Measurements from ENCODE around the gene RNF151.

RNF151 gene

DNA sequence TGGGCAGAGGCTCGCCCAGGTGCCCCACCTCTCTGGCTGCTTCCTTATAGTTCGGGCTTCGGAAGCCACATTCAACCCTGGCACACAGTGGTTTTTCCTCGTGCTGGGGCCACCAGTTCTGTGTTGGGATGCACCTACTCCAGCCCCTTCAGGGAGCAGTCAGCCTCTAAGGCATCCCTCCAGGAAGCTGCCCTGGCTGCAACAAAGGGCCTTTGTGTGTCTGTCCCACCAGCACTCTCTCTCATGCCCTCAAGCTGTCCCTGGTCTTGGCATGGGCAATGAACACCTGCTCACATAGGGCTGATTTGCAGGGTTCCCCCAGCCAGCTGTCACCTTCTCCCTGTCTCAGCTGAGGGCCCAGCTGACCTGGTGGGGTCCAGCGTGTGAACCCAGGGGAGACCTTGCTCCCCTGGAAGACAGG, 15.4 kb downstream of the RNF151 start:
- no peak for TF ChIP-seq CTCF (IDR thresholded peaks at IDR 0.05; ENCODE audit: borderline replicate concordance, control extremely low read depth, extremely low read depth, insufficient read depth, missing control alignments)
- no peak for DNase-seq (ENCODE audit: low spot score)
- in situ Hi-C loops (cut with MboI; ENCODE audit: low sequenced_read_pairs, unreplicated experiment) = no loop called here

- TF ChIP-seq CTCF (IDR thresholded peaks at IDR 0.05; ENCODE audit: borderline replicate concordance, control extremely low read depth, extremely low read depth, insufficient read depth, missing control alignments) = no peak
- in situ Hi-C loops (cut with MboI; ENCODE audit: low sequenced_read_pairs, unreplicated experiment) = no loop called here
- no peak for DNase-seq (ENCODE audit: low spot score)
Measured at GRCh38 chr16:1982991-1983543, 16.4 kb downstream of the RNF151 start.

- TF ChIP-seq CTCF (IDR thresholded peaks at IDR 0.05; ENCODE audit: borderline replicate concordance, control extremely low read depth, extremely low read depth, insufficient read depth, missing control alignments) = peak; percentile 76
- in situ Hi-C loops (cut with MboI; ENCODE audit: low sequenced_read_pairs, unreplicated experiment) = no loop called here
- peak; percentile 98 for DNase-seq (ENCODE audit: low spot score)
Measured at GRCh38 chr16:1983544-1984346, 17.1 kb downstream of the RNF151 start, which contains the start of gene GFER. TSS of gene GFER (plus strand) at chr16:1984193. CDS start at chr16:1984219, 26 bp downstream.

GRCh38 chr16:1984347-1985225, 17.9 kb downstream of the RNF151 start:
- no peak for DNase-seq (ENCODE audit: low spot score)
- no peak for TF ChIP-seq CTCF (IDR thresholded peaks at IDR 0.05; ENCODE audit: borderline replicate concordance, control extremely low read depth, extremely low read depth, insufficient read depth, missing control alignments)
- in situ Hi-C loops (cut with MboI; ENCODE audit: low sequenced_read_pairs, unreplicated experiment) = no loop called here

DNA sequence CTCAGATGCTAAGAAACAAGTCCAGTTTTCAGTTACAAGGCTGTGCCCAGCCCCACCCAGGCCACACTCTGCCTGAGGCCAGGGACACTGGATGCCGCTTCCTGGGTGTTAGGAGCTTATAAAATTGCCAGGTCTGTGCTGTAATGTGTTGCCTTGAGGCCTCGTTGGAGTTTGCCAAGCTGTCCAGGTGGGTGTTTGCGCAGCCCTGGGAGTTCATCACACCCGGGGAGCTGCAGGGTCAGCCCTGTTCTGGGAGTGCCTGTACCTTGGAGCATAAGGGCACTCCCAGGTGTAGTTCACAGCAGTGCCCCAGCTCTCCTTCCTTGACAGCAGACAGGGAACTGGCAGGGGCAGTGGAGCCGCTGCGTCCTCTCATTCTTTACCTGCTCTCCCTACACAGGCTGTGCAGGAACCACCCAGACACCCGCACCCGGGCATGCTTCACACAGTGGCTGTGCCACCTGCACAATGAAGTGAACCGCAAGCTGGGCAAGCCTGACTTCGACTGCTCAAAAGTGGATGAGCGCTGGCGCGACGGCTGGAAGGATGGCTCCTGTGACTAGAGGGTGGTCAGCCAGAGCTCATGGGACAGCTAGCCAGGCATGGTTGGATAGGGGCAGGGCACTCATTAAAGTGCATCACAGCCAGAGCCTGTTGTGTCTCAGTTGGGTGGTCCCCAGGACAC, 19.0 kb downstream of the RNF151 start:
- TF ChIP-seq CTCF (IDR thresholded peaks at IDR 0.05; ENCODE audit: borderline replicate concordance, control extremely low read depth, extremely low read depth, insufficient read depth, missing control alignments) = no peak
- in situ Hi-C loops (cut with MboI; ENCODE audit: low sequenced_read_pairs, unreplicated experiment) = no loop called here
- DNase-seq (ENCODE audit: low spot score) = no peak

- no peak for DNase-seq (ENCODE audit: low spot score)
- in situ Hi-C loops (cut with MboI; ENCODE audit: low sequenced_read_pairs, unreplicated experiment) = no loop called here
- TF ChIP-seq CTCF (IDR thresholded peaks at IDR 0.05; ENCODE audit: borderline replicate concordance, control extremely low read depth, extremely low read depth, insufficient read depth, missing control alignments) = no peak
Measured at GRCh38 chr16:1987198-1987597, 20.5 kb downstream of the RNF151 start.
